ENCODE measurements around the gene UBXN11.

DNA sequence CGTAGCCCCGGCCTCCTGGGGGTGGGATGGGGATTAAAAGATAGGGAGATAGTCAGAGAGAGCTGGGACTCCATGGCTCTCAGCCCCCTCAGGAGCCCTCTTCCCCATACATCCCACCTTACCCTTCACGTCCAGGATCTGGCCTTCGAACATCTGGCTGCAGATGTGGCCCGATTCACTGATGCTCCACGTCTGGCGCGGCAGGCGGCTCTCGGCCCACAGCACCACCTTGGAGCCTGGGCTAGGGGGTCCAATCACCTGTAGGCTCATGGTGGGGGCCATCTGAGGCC, 15.6 kb upstream of the UBXN11 start:
- TF ChIP-seq YY1 (IDR thresholded peaks at IDR 0.05; ENCODE audit: insufficient read depth, insufficient read length): no peak
- no peak for TF ChIP-seq SUZ12 (IDR thresholded peaks at IDR 0.05; ENCODE audit: extremely low read depth, insufficient read depth, insufficient read length)
- no peak for TF ChIP-seq ZNF274 (IDR thresholded peaks at IDR 0.05; ENCODE audit: low read depth, low read length)
